A549 (cell line): Measurements from ENCODE around the gene RPL19.

ENCODE experiments used
- CEBPB ChIP-seq, 2 experiments: fragments of >200 bp in 1 of 2; sonication (Bioruptor Twin) in 1 of 2; formaldehyde crosslinking in 1 of 2; IDR thresholded peaks; 2 replicates each; pipeline ENCODE4 v1.6.1; 2012 to 2016
- JUN ChIP-seq, 2 experiments: fragments of >200 bp; sonication (Bioruptor Twin); formaldehyde crosslinking; IDR thresholded peaks; 2 replicates in 1 of 2; 3 replicates in 1 of 2; pipeline ENCODE4 v1.6.1; 2016 to 2017
- KDM1A ChIP-seq: fragments of 200-600 bp; sonication (generic); IDR thresholded peaks from 2 replicates; pipeline ENCODE4 v1.6.1; 2016; ENCODE audit warnings: low read depth, mild to moderate bottlenecking
- MAFK ChIP-seq: fragments of 450-650 bp; IDR thresholded peaks from 2 replicates; pipeline ENCODE4 v1.6.1; 2014; ENCODE audit not compliant: partially characterized antibody
- NFE2L2 ChIP-seq: fragments of 150-350 bp; conservative IDR thresholded peaks from 2 replicates; pipeline ENCODE4 v1.6.1; 2014; ENCODE audit warnings: low read length
- POLR2A ChIP-seq: IDR thresholded peaks from 2 replicates; pipeline ENCODE4 v1.6.1; 2012; ENCODE audit warnings: mild to moderate bottlenecking, low read length
- RCOR1 ChIP-seq: fragments of 150-350 bp; IDR thresholded peaks from 2 replicates; pipeline ENCODE4 v1.6.1; 2014; ENCODE audit warnings: antibody characterized with exemption, low read length, low read depth
- TP53 ChIP-seq: fragments of 250-450 bp; sonication (Bioruptor Pico); IDR thresholded peaks from 2 replicates; pipeline ENCODE4 v1.5.0; 2021; ENCODE audit warnings: mild to moderate bottlenecking, moderate library complexity
- TF ChIP-seq, protein P1 (sequence below): fragments of >200 bp; sonication (Bioruptor Twin); formaldehyde crosslinking; IDR thresholded peaks from 3 replicates; pipeline ENCODE4 v1.5.1; 2016
- TF ChIP-seq, protein P2 (sequence below): IDR thresholded peaks from 2 replicates; pipeline ENCODE4 v1.6.1; 2012
- TF ChIP-seq, protein P3 (sequence below): IDR thresholded peaks from 2 replicates; pipeline ENCODE4 v1.6.1; 2012; ENCODE audit warnings: low read depth, borderline replicate concordance
- TF ChIP-seq, protein P4 (sequence below): fragments of 200-600 bp; sonication (generic); IDR thresholded peaks from 2 replicates; pipeline ENCODE4 v1.6.1; 2016; ENCODE audit warnings: antibody characterized with exemption, mild to moderate bottlenecking, moderate library complexity
- TF ChIP-seq, protein P5 (sequence below): IDR thresholded peaks from 2 replicates; pipeline ENCODE4 v1.6.1; 2012
- TF ChIP-seq, protein P6 (sequence below): fragments of >200 bp; sonication (Bioruptor Twin); formaldehyde crosslinking; IDR thresholded peaks from 2 replicates; pipeline ENCODE4 v1.6.1; 2016

DNA sequence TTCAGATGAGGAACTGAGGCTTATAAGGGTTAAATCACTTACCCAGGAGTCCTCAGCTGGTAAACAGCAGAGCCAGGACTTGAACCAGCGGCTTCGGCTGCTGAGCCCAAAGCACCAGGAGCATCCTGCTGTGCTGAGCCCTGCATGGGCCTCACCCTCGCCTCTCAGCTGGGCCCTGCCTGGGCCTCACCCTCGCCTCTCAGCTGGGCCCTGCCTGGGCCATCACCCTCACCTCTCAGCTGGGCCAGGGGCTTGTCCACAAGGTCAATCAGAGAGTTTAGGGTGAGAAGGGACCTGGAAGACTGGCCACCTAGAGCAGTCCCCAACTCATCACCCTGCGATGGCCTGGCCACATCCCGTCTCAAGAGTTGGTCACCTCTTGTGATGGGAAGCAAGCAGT, 21.5 kb downstream of the RPL19 start:
- TF ChIP-seq CEBPB (IDR thresholded peaks at IDR 0.05) (no peak), JUN (IDR thresholded peaks at IDR 0.05) (no peak), POLR2A (no peak), MAFK (no peak), NFE2L2 (no peak), RCOR1 (no peak), KDM1A (no peak), TP53 (CRISPR knock-in tag) (no peak)
- TF ChIP-seq, protein P1, sequence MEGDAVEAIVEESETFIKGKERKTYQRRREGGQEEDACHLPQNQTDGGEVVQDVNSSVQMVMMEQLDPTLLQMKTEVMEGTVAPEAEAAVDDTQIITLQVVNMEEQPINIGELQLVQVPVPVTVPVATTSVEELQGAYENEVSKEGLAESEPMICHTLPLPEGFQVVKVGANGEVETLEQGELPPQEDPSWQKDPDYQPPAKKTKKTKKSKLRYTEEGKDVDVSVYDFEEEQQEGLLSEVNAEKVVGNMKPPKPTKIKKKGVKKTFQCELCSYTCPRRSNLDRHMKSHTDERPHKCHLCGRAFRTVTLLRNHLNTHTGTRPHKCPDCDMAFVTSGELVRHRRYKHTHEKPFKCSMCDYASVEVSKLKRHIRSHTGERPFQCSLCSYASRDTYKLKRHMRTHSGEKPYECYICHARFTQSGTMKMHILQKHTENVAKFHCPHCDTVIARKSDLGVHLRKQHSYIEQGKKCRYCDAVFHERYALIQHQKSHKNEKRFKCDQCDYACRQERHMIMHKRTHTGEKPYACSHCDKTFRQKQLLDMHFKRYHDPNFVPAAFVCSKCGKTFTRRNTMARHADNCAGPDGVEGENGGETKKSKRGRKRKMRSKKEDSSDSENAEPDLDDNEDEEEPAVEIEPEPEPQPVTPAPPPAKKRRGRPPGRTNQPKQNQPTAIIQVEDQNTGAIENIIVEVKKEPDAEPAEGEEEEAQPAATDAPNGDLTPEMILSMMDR: no peak
- TF ChIP-seq, protein P2, sequence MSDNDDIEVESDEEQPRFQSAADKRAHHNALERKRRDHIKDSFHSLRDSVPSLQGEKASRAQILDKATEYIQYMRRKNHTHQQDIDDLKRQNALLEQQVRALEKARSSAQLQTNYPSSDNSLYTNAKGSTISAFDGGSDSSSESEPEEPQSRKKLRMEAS: no peak
- TF ChIP-seq, protein P3, sequence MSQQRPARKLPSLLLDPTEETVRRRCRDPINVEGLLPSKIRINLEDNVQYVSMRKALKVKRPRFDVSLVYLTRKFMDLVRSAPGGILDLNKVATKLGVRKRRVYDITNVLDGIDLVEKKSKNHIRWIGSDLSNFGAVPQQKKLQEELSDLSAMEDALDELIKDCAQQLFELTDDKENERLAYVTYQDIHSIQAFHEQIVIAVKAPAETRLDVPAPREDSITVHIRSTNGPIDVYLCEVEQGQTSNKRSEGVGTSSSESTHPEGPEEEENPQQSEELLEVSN: no peak
- TF ChIP-seq, protein P4, sequence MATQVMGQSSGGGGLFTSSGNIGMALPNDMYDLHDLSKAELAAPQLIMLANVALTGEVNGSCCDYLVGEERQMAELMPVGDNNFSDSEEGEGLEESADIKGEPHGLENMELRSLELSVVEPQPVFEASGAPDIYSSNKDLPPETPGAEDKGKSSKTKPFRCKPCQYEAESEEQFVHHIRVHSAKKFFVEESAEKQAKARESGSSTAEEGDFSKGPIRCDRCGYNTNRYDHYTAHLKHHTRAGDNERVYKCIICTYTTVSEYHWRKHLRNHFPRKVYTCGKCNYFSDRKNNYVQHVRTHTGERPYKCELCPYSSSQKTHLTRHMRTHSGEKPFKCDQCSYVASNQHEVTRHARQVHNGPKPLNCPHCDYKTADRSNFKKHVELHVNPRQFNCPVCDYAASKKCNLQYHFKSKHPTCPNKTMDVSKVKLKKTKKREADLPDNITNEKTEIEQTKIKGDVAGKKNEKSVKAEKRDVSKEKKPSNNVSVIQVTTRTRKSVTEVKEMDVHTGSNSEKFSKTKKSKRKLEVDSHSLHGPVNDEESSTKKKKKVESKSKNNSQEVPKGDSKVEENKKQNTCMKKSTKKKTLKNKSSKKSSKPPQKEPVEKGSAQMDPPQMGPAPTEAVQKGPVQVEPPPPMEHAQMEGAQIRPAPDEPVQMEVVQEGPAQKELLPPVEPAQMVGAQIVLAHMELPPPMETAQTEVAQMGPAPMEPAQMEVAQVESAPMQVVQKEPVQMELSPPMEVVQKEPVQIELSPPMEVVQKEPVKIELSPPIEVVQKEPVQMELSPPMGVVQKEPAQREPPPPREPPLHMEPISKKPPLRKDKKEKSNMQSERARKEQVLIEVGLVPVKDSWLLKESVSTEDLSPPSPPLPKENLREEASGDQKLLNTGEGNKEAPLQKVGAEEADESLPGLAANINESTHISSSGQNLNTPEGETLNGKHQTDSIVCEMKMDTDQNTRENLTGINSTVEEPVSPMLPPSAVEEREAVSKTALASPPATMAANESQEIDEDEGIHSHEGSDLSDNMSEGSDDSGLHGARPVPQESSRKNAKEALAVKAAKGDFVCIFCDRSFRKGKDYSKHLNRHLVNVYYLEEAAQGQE: no peak
- TF ChIP-seq, protein P5, sequence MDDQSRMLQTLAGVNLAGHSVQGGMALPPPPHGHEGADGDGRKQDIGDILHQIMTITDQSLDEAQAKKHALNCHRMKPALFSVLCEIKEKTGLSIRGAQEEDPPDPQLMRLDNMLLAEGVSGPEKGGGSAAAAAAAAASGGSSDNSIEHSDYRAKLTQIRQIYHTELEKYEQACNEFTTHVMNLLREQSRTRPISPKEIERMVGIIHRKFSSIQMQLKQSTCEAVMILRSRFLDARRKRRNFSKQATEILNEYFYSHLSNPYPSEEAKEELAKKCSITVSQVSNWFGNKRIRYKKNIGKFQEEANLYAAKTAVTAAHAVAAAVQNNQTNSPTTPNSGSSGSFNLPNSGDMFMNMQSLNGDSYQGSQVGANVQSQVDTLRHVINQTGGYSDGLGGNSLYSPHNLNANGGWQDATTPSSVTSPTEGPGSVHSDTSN: no peak
- TF ChIP-seq, protein P6, sequence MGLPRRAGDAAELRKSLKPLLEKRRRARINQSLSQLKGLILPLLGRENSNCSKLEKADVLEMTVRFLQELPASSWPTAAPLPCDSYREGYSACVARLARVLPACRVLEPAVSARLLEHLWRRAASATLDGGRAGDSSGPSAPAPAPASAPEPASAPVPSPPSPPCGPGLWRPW: no peak
